GM03348 (cell line): ENCODE results near the gene ZNF467.

Source experiments
- DNase-seq: peaks from one replicate; pipeline ENCODE4 v3.0.0; 2012; ENCODE audit warnings: low spot score

Gene ZNF467, protein sequence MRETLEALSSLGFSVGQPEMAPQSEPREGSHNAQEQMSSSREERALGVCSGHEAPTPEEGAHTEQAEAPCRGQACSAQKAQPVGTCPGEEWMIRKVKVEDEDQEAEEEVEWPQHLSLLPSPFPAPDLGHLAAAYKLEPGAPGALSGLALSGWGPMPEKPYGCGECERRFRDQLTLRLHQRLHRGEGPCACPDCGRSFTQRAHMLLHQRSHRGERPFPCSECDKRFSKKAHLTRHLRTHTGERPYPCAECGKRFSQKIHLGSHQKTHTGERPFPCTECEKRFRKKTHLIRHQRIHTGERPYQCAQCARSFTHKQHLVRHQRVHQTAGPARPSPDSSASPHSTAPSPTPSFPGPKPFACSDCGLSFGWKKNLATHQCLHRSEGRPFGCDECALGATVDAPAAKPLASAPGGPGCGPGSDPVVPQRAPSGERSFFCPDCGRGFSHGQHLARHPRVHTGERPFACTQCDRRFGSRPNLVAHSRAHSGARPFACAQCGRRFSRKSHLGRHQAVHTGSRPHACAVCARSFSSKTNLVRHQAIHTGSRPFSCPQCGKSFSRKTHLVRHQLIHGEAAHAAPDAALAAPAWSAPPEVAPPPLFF

GRCh38 chr7:149773446-149774236 lies at the start of gene ZNF467:
ZNF467 (minus strand) TSS chr7:149773588; CDS start chr7:149771032, 2,556 bp downstream.
- no peak for DNase-seq

GRCh38 chr7:149822353-149822943 lies 49.1 kb upstream of the ZNF467 start:
- DNase-seq = no peak

- DNase-seq = no peak
Measured at GRCh38 chr7:149821191-149822148, 48.1 kb upstream of the ZNF467 start.

GRCh38 chr7:149820622-149821190 lies 47.3 kb upstream of the ZNF467 start:
- no peak for DNase-seq

- DNase-seq = no peak
Measured at GRCh38 chr7:149819961-149820340, 46.6 kb upstream of the ZNF467 start.

GRCh38 chr7:149819141-149819960 lies 46.0 kb upstream of the ZNF467 start:
- no peak for DNase-seq

DNA sequence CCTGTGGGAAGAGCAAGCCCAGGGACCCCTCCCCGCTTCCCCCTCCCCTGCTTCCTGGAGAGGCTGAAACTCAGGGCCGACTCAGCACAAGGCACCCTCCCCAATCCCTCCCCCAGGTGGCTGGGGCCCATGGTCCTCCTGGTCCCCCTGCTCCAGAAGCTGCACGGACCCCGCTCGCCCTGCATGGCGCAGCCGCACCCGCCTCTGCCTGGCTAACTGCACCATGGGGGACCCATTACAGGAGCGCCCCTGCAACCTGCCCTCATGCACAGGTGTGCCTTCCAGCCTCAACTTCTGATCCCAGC lies 45.1 kb upstream of the ZNF467 start:
- DNase-seq = no peak

DNA sequence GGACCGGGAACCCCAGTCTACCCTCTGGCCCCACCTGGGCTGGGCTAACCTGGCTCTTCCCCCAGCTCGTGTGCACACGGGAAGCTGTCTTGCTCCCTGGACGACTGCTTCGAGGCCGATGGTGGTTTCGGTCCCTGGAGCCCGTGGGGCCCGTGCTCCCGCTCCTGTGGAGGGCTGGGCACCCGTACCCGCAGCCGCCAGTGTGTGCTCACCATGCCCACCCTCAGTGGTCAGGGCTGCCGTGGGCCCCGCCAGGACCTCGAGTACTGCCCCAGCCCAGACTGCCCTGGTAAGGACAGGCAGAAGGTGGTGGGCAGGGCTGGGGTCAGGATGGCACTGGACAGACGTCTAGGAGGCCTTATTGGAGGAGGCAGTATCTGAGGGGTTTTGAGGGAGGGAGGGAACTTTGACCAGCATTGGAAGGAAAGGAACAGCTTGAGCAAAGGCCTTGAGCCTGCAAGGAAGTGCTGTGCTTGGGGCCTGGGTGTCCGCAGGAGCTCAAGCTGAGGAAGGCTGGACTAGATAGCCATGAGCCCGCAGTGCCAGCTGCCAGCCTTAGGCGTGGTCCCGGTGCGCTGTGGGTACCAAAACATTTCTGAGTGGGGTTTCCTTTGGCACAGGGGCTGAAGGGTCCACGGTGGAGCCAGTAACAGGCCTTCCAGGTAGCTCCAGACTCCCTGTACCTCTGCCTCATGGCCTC lies 44.6 kb upstream of the ZNF467 start:
- DNase-seq = no peak

DNA sequence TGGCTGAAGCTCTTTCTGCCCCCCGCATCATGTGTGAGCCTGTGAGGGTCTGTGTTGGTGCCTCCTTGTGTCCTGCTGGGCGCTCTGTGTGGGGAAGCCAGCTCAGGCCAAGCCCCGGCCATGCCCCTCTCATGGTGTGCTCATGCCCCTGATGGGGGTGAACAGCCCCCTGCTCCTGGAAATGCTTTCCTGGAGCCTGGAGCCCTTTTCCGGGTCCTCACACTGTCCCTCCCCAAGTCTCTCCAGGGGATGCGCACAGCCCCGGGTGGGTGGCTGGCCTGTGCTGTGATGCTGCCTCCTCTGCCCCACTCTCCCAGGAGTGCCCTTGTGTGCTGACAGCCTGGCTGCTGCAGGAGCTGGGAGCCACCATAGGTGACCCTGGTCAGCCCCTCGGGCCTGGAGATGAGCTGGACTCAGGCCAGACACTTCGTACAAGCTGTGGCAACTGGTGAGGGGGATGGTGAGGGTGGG lies 43.9 kb upstream of the ZNF467 start:
- DNase-seq = no peak

DNA sequence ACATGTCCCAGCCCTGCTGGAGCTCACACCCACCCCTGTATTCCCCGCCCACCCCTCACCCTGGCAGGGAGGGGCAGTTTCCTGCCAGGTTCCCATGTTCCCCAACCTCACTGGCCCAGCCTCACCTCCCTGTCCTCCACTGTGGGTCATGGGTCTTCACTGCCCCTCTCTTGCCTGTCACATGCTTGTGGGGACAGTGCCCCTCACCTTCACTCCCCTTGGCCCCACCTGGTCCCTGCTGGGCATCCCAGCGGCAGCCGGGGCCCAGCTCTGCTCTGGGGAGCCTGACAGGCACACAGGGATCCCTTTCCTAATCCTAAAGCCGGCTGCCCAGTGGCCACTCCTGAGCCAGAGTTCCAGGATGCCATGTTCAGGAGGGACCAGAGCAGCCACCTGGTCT lies 43.4 kb upstream of the ZNF467 start:
- DNase-seq = no peak

- no peak for DNase-seq
Measured at GRCh38 chr7:149816267-149816751, 42.9 kb upstream of the ZNF467 start.

- DNase-seq = no peak
Measured at GRCh38 chr7:149815661-149816266, 42.4 kb upstream of the ZNF467 start.

DNA sequence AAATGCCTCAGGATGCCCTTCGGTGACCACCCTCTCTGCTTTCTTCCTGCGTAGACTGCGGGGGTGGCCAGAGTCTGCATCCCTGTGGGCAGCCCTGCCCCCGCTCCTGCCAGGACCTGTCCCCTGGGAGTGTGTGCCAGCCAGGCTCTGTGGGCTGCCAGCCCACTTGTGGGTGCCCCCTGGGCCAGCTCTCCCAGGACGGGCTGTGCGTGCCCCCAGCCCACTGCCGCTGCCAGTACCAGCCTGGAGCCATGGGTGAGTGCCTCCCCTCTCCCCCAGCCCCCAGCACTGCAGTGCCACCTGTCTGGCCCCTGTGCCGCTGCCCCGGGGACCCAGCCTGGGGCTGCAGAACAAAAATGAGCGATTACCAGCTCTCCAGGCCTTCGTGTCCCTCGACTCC lies 41.7 kb upstream of the ZNF467 start:
- no peak for DNase-seq

GRCh38 chr7:149814494-149814893 lies 41.1 kb upstream of the ZNF467 start:
- no peak for DNase-seq

GRCh38 chr7:149813254-149814035 lies 40.1 kb upstream of the ZNF467 start:
- DNase-seq = no peak

DNA sequence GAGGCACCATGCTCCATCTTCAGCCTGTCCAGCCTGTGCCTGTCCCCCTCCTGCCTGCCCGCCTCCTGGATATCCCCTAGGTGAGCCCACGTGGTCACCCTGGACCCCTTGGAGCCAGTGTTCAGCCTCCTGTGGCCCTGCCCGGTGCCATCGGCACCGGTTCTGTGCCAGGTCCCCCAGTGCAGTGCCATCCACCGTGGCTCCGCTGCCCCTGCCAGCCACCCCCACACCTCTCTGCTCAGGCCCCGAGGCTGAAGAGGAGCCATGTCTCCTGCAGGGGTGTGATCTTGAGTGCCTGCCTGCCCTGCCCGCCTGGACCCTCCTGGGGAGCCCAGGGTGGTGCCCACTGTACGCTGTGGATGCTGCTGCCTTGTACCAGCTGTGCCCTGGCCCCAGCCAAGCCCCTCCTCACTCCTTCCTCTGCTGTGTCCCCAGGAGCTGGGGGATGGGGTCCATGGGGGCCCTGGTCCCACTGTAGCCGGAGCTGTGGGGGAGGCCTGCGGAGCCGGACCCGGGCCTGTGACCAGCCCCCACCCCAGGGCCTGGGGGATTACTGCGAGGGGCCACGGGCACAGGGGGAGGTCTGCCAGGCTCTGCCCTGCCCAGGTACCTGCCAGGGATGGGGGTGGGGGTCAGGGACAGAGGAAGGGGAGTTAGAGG lies 38.6 kb upstream of the ZNF467 start:
- no peak for DNase-seq

DNA sequence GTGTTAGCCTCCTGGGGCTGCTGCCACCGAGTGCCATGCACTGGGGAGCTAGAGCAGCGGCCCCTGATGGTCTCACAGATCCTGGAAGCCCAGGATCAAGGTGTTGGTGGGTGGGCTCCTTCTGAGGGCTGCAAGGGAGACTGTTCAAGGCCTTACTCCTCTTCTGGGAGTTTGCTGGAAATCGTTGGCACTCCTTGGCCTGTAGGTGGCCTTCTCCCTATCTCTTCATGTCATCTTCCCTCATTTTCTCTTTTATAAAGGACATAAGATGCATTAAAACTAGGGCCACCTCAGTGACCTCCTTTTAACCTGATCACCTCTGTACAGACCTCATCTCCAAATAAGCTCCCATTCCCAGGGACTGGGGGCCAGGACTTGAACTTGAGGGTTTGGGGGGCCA lies 37.8 kb upstream of the ZNF467 start:
- DNase-seq = no peak

DNA sequence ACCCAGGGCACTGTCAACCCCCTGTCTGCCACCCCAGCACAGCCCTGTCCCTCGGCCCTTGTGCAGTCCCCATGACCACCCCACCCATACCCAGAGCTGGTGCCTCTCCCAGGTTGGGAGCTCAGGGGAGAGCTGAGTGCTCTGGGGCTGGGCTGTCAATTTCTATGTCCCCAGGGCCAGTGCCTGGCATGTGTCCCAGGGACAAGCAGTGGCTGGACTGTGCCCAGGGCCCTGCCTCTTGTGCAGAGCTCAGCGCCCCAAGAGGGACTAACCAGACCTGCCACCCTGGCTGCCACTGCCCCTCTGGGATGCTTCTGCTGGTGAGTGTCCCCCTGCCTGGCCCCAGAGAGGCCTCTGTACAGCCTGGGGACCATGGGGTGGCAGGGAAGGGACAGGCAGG lies 35.8 kb upstream of the ZNF467 start:
- DNase-seq = no peak
